Peyer's patch (tissue), 4 donors: ENCODE data around the gene PDGFC.

Experiments
- POLR2A ChIP-seq, 2 donors: fragments of 450-650 bp; IDR thresholded peaks; one replicate each; pipeline ENCODE4 v1.5.1; 2017; ENCODE audit warnings: antibody characterized with exemption in 2 of 2, mild to moderate bottlenecking in 2 of 2, moderate library complexity in 2 of 2
- TF ChIP-seq, protein P1 (sequence below), 6 experiments: fragments of 450-650 bp in 4 of 6; fragments of 200-600 bp in 2 of 6; sonication (generic) in 1 of 6; IDR thresholded peaks; one replicate each; pipeline ENCODE4 v1.5.1; 2017 to 2019; ENCODE audit warnings: antibody characterized with exemption in 6 of 6, mild to moderate bottlenecking in 3 of 6, moderate library complexity in 1 of 6

DNA sequence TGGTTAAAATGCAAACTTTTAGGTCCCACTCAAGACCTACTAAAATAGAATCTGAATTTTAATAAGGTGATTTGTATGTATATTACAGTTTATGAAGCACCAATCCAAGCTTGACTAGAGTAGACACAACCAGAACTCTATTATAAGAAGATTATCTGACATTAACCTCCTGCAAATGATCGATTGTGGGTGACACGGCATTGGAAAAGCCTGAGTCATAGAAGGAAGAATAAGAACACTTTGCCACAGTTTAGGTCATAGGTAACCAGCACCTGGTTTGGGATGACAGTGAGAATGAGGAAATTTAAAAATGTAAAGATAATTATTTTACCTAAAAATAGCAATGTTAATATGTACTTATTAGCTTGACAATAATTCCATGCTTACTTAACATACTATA lies 15.2 kb downstream of the PDGFC start:
- TF ChIP-seq, protein P1, sequence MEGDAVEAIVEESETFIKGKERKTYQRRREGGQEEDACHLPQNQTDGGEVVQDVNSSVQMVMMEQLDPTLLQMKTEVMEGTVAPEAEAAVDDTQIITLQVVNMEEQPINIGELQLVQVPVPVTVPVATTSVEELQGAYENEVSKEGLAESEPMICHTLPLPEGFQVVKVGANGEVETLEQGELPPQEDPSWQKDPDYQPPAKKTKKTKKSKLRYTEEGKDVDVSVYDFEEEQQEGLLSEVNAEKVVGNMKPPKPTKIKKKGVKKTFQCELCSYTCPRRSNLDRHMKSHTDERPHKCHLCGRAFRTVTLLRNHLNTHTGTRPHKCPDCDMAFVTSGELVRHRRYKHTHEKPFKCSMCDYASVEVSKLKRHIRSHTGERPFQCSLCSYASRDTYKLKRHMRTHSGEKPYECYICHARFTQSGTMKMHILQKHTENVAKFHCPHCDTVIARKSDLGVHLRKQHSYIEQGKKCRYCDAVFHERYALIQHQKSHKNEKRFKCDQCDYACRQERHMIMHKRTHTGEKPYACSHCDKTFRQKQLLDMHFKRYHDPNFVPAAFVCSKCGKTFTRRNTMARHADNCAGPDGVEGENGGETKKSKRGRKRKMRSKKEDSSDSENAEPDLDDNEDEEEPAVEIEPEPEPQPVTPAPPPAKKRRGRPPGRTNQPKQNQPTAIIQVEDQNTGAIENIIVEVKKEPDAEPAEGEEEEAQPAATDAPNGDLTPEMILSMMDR (IDR thresholded peaks at IDR 0.05): no peak
- TF ChIP-seq POLR2A (IDR thresholded peaks at IDR 0.05): no peak
